Mononuclear cell (primary cell): ENCODE results near the gene TOX2. TPM values are rescaled to one million over a fixed set of nuclear protein-coding genes. Genes with fewer than 3 reads are reported as not detected.

ENCODE experiments used
- H3K27me3 ChIP-seq: 2 replicates; pipeline ENCODE4 v1.6.0; 2011; ENCODE audit warnings: low read length, control low read depth; ENCODE audit not compliant: insufficient read depth
- H3K4me1 ChIP-seq: 2 replicates; pipeline ENCODE4 v1.5.1; 2011; ENCODE audit warnings: mild to moderate bottlenecking, low read length, control low read depth; ENCODE audit not compliant: insufficient read depth
- H3K4me3 ChIP-seq: 2 replicates; pipeline ENCODE4 v1.5.1; 2011; ENCODE audit warnings: mild to moderate bottlenecking, low read length, moderate library complexity
- H3K9me3 ChIP-seq: 2 replicates; pipeline ENCODE4 v1.5.1; 2011; ENCODE audit warnings: low read depth, mild to moderate bottlenecking, control low read depth, low read length
- total RNA-seq: library from RNA; depleted of rRNA; stranded (reverse); fragments of >200 nt; gene quantifications from one replicate; pipeline ENCODE4 v1.2.3, GENCODE V29; 2012

Gene TOX2
- total RNA-seq, 1 donor: 0.21 TPM

- Histone ChIP-seq H3K4me3 (no peak overlapping the region), H3K9me3 (no peaks in the 10 kb centered on the region), H3K4me1 (no peaks in the 10 kb centered on the region), H3K27me3 (peaks cover 10% of the 10 kb centered on the region)
Observed at GRCh38 chr20:43999848-44000247, 85.2 kb downstream of the TOX2 start.

- Histone ChIP-seq H3K9me3 (no peaks in the 10 kb centered on the region), H3K27me3 (peaks cover 8% of the 10 kb centered on the region), H3K4me3 (no peak overlapping the region), H3K4me1 (no peaks in the 10 kb centered on the region)
Observed at GRCh38 chr20:44001667-44002596, 87.3 kb downstream of the TOX2 start.

GRCh38 chr20:44002861-44003260 lies 88.2 kb downstream of the TOX2 start:
- H3K4me1 ChIP-seq: no peaks in the 10 kb centered on the region
- H3K9me3 ChIP-seq: no peaks in the 10 kb centered on the region
- peaks cover 8% of the 10 kb centered on the region for H3K27me3 ChIP-seq
- no peak overlapping the region for H3K4me3 ChIP-seq

GRCh38 chr20:44003609-44004008 lies 89.0 kb downstream of the TOX2 start:
- H3K4me3 ChIP-seq: no peak overlapping the region
- no peaks in the 10 kb centered on the region for H3K9me3 ChIP-seq
- no peaks in the 10 kb centered on the region for H3K4me1 ChIP-seq
- peaks cover 8% of the 10 kb centered on the region for H3K27me3 ChIP-seq

- H3K9me3 ChIP-seq: no peaks in the 10 kb centered on the region
- peaks cover 8% of the 10 kb centered on the region for H3K27me3 ChIP-seq
Observed at GRCh38 chr20:44004306-44004915, 89.8 kb downstream of the TOX2 start.

GRCh38 chr20:44005661-44006060 lies 91.0 kb downstream of the TOX2 start:
- Histone ChIP-seq H3K9me3 (no peaks in the 10 kb centered on the region), H3K4me3 (no peak overlapping the region), H3K4me1 (no peaks in the 10 kb centered on the region), H3K27me3 (peaks cover 11% of the 10 kb centered on the region)

More at GRCh38 chr20:44004306-44004915, 89.8 kb downstream of the TOX2 start:
- H3K4me3 ChIP-seq: no peak overlapping the region
- no peaks in the 10 kb centered on the region for H3K4me1 ChIP-seq

- H3K4me1 ChIP-seq: peaks cover 4% of the 10 kb centered on the region
- H3K4me3 ChIP-seq: no peak overlapping the region
- H3K9me3 ChIP-seq: no peaks in the 10 kb centered on the region
- peaks cover 11% of the 10 kb centered on the region for H3K27me3 ChIP-seq
Observed at GRCh38 chr20:44006126-44006525, 91.5 kb downstream of the TOX2 start.

GRCh38 chr20:44006578-44006977 lies 91.9 kb downstream of the TOX2 start:
- Histone ChIP-seq H3K9me3 (no peaks in the 10 kb centered on the region), H3K4me1 (peaks cover 8% of the 10 kb centered on the region), H3K27me3 (peaks cover 11% of the 10 kb centered on the region), H3K4me3 (no peak overlapping the region)

GRCh38 chr20:44008806-44009678 lies 94.4 kb downstream of the TOX2 start:
- Histone ChIP-seq H3K9me3 (no peaks in the 10 kb centered on the region), H3K4me1 (peaks cover 10% of the 10 kb centered on the region), H3K4me3 (no peak overlapping the region), H3K27me3 (peaks cover 7% of the 10 kb centered on the region)

GRCh38 chr20:44009679-44009992 lies 95.0 kb downstream of the TOX2 start:
- Histone ChIP-seq H3K9me3 (no peaks in the 10 kb centered on the region), H3K27me3 (peaks cover 3% of the 10 kb centered on the region), H3K4me3 (no peak overlapping the region), H3K4me1 (peaks cover 10% of the 10 kb centered on the region)

- H3K4me3 ChIP-seq: no peak overlapping the region
- H3K27me3 ChIP-seq: peaks cover 3% of the 10 kb centered on the region
- no peaks in the 10 kb centered on the region for H3K9me3 ChIP-seq
Observed at GRCh38 chr20:44010162-44010704, 95.6 kb downstream of the TOX2 start.

GRCh38 chr20:44011251-44011940 lies 96.7 kb downstream of the TOX2 start:
- Histone ChIP-seq H3K4me1 (peaks cover 10% of the 10 kb centered on the region), H3K4me3 (no peak overlapping the region), H3K27me3 (peaks cover 10% of the 10 kb centered on the region), H3K9me3 (no peaks in the 10 kb centered on the region)

More at GRCh38 chr20:44010162-44010704, 95.6 kb downstream of the TOX2 start:
- peaks cover 10% of the 10 kb centered on the region for H3K4me1 ChIP-seq

GRCh38 chr20:44012466-44013226 lies 98.0 kb downstream of the TOX2 start:
- H3K4me1 ChIP-seq: peaks cover 10% of the 10 kb centered on the region
- peaks cover 12% of the 10 kb centered on the region for H3K27me3 ChIP-seq
- H3K4me3 ChIP-seq: no peak overlapping the region
- H3K9me3 ChIP-seq: no peaks in the 10 kb centered on the region
